Measurements from ENCODE around the gene STARD7. TPM values are rescaled to one million over a fixed set of nuclear protein-coding genes. Genes with fewer than 3 reads are reported as not detected.

Gene STARD7
- polyA plus RNA-seq, 1 donor (not counting 4 experiments of a cell fraction or from before 2014, with no cell fraction given): 73.4 TPM

DNA sequence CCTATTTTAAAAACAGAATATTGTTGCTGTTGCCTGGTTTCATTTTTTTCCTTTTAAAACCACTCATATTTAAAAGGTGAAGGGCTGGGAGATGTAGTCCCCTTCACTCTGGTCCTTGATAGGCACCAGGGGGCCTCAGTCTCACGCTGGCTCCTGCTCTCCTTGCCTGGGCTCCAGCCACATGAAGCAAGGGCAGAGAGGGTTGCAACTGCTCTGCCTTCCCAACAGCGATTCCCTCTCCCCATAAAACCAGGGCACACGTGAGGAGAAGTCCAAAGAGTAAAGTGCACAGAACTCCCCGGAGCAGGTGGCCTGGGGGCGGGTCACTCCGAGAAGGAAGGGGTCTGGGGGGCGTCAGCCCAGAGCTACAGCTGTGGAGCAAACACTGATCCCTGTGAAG lies 44.4 kb upstream of the STARD7 start:
- Histone ChIP-seq H3K4me3 (ENCODE audit: control insufficient read depth in 2 of 3, extremely low read depth in 1 of 3, insufficient read depth in 2 of 3, low read depth in 1 of 3, low read length in 3 of 3) (no peak overlapping the region), H2AFZ (ENCODE audit: control insufficient read depth, low read length) (no peak overlapping the region), H3K4me2 (ENCODE audit: control insufficient read depth, extremely low read depth, insufficient read depth, low read depth, low read length) (no peak overlapping the region), H3K9me3 (ENCODE audit: control insufficient read depth, low read depth, low read length) (no peaks in the 10 kb centered on the region), H3K36me3 (ENCODE audit: control insufficient read depth in 2 of 2, extremely low read depth in 1 of 2, insufficient read depth in 2 of 2, low read length in 2 of 2) (peaks cover 26 to 31% of the 10 kb centered on the region in 2 experiments), H3K4me1 (ENCODE audit: control insufficient read depth, extremely low read depth, insufficient read depth, low read length) (no peaks in the 10 kb centered on the region), H3K79me2 (ENCODE audit: control insufficient read depth, insufficient read depth, low read length) (peaks cover 8% of the 10 kb centered on the region), H4K20me1 (ENCODE audit: control insufficient read depth, extremely low read depth, insufficient read depth, low read length) (no peaks in the 10 kb centered on the region), H3K9me1 (ENCODE audit: control insufficient read depth, extremely low read depth, insufficient read depth, low read length) (no peaks in the 10 kb centered on the region), H3K27me3 (ENCODE audit: control insufficient read depth, extremely low read depth, insufficient read depth, low read length) (no peaks in the 10 kb centered on the region), H3K9ac (ENCODE audit: control insufficient read depth, extremely low read depth, insufficient read depth, low read length) (no peak overlapping the region), H3K27ac (ENCODE audit: control insufficient read depth, insufficient read depth, low read length) (no peak overlapping the region)
- DNase-seq (ENCODE audit: low read depth, low spot score) (no peak), FAIRE-seq (no peak)
- TF ChIP-seq, protein P1, sequence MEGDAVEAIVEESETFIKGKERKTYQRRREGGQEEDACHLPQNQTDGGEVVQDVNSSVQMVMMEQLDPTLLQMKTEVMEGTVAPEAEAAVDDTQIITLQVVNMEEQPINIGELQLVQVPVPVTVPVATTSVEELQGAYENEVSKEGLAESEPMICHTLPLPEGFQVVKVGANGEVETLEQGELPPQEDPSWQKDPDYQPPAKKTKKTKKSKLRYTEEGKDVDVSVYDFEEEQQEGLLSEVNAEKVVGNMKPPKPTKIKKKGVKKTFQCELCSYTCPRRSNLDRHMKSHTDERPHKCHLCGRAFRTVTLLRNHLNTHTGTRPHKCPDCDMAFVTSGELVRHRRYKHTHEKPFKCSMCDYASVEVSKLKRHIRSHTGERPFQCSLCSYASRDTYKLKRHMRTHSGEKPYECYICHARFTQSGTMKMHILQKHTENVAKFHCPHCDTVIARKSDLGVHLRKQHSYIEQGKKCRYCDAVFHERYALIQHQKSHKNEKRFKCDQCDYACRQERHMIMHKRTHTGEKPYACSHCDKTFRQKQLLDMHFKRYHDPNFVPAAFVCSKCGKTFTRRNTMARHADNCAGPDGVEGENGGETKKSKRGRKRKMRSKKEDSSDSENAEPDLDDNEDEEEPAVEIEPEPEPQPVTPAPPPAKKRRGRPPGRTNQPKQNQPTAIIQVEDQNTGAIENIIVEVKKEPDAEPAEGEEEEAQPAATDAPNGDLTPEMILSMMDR (optimal IDR thresholded peaks at IDR 0.05 in 1 of 3, IDR thresholded peaks at IDR 0.05 in 1 of 3, conservative IDR thresholded peaks at IDR 0.05 in 1 of 3; ENCODE audit: extremely low read depth in 1 of 3, insufficient read depth in 2 of 3, low read length in 3 of 3): no peak
- TF ChIP-seq EZH2 (IDR thresholded peaks at IDR 0.05; ENCODE audit: low read length): no peak
- dilution Hi-C loops (cut with MboI; ENCODE audit: extremely low pct_ligation_motif_present, low sequenced_read_pairs): no loop called here

DNA sequence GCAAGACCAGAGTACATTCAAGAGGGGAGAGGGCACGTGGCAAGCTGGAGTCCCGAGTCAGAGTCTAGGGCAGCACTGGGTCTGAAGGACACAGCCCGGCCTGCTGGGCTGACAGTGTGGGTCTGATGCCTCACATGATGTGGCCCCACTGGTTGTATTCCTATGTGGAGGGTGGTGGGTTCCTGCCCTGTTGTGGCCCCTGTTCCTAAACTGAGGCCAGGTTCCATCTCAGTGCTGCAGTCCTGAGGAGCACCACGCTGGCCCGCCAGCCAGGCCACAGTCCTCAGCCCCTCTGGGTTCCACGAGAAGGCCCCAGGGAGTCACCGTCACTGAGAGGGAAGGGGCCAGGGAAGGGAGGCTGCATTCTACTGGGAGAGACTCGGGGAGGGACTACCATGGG lies 43.9 kb upstream of the STARD7 start:
- no peak for TF ChIP-seq EZH2 (IDR thresholded peaks at IDR 0.05; ENCODE audit: low read length)
- TF ChIP-seq, protein P1 (optimal IDR thresholded peaks at IDR 0.05 in 1 of 3, IDR thresholded peaks at IDR 0.05 in 1 of 3, conservative IDR thresholded peaks at IDR 0.05 in 1 of 3; ENCODE audit: extremely low read depth in 1 of 3, insufficient read depth in 2 of 3, low read length in 3 of 3): no peak
- Histone ChIP-seq H3K27ac (ENCODE audit: control insufficient read depth, insufficient read depth, low read length) (no peak overlapping the region), H3K9ac (ENCODE audit: control insufficient read depth, extremely low read depth, insufficient read depth, low read length) (no peak overlapping the region), H3K79me2 (ENCODE audit: control insufficient read depth, insufficient read depth, low read length) (peaks cover 4% of the 10 kb centered on the region), H3K4me3 (ENCODE audit: control insufficient read depth in 2 of 3, extremely low read depth in 1 of 3, insufficient read depth in 2 of 3, low read depth in 1 of 3, low read length in 3 of 3) (no peak overlapping the region), H3K9me3 (ENCODE audit: control insufficient read depth, low read depth, low read length) (no peaks in the 10 kb centered on the region), H2AFZ (ENCODE audit: control insufficient read depth, low read length) (no peak overlapping the region), H4K20me1 (ENCODE audit: control insufficient read depth, extremely low read depth, insufficient read depth, low read length) (no peaks in the 10 kb centered on the region), H3K36me3 (ENCODE audit: control insufficient read depth in 2 of 2, extremely low read depth in 1 of 2, insufficient read depth in 2 of 2, low read length in 2 of 2) (peaks cover 26 to 31% of the 10 kb centered on the region in 2 experiments), H3K4me2 (ENCODE audit: control insufficient read depth, extremely low read depth, insufficient read depth, low read depth, low read length) (no peak overlapping the region), H3K4me1 (ENCODE audit: control insufficient read depth, extremely low read depth, insufficient read depth, low read length) (no peaks in the 10 kb centered on the region), H3K27me3 (ENCODE audit: control insufficient read depth, extremely low read depth, insufficient read depth, low read length) (no peaks in the 10 kb centered on the region), H3K9me1 (ENCODE audit: control insufficient read depth, extremely low read depth, insufficient read depth, low read length) (no peaks in the 10 kb centered on the region)
- dilution Hi-C loops (cut with MboI; ENCODE audit: extremely low pct_ligation_motif_present, low sequenced_read_pairs): no loop called here
- FAIRE-seq (no peak), DNase-seq (ENCODE audit: low read depth, low spot score) (no peak)
